ENCODE data around the gene GLB1L.
"Not testable (repeated sequence)": the region's sequence is repeated elsewhere in the genome, so short reads cannot be mapped to it uniquely, and the experiment has no call there.

Gene GLB1L

DNA sequence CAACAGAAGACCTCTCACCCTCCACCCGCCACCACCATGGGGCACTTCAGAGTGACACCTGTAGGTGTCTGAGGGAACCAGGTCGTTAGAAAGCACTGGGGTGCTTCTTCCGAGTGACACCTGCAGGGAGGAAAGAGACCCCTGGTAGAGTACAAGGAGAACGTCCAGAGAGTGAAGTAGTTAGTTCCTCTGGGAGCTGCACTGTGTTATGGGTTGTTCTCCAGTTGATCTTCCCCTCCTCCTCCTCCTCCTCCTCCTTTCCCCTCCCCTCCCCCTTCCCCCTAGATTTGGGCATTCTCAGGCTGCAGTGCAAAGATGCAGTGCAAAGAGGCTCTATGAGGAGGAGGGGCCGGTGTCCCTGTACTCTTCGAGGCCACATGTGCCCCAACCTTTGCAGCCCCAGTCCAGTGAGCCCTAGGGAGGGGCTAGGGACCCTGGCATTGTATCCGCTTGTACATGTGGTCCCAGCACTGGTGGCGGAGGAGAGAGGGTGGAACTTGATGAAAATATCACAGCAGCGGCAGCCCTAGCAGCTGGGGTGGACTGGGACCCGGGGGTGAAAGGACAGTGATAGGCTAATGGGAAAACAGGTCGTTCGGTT is 34.8 kb upstream of the GLB1L start:
- DNase-seq = no peak

- DNase-seq = peak; percentile 98
Observed at GRCh38 chr2:219279151-219279915, 34.1 kb upstream of the GLB1L start, which contains the start of gene DNAJB2. DNAJB2 (plus strand) TSS chr2:219279366; CDS start chr2:219279834, 468 bp downstream.

DNA sequence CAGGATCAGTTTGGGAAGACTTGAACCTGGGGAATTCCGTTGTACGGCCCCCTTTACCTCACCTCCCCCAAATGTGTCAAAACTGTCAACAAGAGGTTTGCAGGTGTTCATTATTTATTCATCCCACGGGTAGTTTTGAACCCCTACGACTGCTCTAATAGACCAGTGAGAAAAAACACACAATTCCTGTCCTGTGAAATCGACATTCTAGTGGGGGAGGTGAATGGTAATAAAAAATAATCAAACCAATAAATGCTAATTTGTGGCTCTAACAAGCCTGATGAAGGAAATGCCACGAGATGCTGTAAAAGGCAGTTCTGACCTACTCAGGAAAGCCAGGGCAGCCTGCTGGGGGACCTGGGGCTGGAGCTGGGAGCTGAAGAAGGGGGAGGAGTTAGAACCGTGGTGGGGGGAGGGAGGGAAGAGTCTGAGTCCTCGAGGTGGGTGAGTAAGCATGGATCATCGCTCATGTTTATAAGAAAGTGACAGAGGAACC is 33.5 kb upstream of the GLB1L start:
- no peak for DNase-seq

DNA sequence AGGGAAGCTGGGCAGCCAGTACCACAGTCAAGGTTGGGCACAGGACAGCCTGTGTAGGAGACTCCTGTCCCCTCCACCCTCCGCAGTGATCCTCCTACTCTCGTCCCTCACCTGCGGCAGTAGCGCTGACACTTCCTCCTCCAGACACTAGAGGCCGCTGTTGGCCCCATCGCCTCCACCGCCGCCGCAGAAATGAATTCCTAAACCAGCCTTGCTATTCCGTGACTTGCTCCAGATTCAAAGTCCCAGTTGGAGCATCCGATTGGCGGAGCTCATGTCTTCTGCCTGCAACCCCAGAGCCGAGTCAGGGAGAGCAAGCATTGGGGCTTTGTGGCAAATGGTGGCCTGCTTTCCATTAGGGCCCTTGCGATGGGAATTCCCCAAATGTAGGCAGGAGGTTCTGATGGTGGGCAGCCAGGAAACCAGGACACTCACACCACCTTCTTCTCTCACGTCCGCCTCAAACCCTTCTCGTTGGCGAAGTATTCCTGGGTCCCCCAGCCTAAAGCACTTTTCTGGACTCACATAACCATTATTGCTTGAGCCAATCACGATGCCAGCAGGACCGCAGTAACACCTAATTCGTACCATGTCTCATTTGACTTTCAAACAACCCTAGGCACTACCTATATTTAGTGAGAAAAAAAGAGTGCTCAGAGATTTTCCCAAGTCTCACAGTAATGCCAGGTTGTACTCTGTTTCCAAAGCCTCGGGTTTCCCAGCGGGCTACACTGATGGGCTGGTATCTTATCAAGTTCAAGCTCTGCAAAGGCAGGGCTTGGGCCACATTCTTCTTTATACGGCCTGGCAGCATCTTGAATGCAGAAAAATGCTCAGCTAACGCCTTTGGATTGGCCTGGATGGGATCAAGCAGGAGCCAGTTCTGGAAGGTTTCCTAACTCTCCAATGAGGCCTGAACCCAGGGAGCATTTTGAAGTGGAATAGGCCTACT is 32.7 kb upstream of the GLB1L start:
- DNase-seq = peak; percentile 69

DNA sequence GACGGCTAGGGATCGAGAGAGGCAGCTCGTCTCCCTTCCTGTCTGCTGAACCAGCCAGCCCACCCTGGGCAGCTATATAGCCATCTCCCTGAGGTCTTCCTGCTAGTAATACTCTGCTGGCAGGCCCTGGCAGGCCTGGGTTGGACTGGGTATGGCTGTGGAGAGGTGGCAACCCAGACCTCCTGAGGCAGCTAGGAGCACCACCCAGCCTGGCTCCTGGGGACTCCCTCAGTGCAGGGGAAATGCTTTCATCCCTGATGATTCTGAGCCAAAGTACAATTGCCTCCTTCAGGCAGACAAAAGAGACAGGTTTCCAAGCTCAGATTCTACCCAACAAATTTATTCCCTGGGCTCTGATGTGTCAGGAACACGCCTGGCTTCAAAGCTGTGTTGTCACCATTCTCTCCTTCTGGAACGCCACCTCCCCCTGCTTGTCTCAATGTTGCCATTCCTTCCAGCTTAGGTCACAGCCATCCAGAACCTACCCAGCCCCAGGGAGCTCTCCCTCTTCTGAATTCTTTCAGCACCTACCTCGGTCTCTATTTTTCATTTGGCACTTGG is 29.2 kb upstream of the GLB1L start:
- DNase-seq = no peak

DNA sequence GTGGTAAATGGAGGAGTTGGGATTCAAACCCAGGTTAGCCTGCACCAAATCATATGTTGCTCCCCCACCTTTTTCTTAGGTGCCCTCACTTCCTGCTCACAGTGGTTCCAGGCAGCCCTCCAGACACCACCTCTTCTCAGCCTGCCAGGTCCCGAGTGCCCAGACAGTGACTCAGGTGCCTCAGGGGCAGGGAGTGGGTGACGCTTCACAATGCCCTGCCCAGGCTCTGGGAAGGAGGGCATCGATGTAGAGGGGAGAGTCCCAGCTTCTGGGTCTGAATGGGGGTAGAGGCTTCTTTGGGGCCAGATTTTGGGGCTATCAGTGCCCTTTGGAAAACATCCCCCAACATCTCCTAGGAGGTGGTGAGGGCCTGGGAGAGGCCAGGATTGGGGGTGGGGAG is 28.7 kb upstream of the GLB1L start:
- no peak for DNase-seq

- DNase-seq = no peak
Observed at GRCh38 chr2:219272995-219273394, 27.8 kb upstream of the GLB1L start.

DNA sequence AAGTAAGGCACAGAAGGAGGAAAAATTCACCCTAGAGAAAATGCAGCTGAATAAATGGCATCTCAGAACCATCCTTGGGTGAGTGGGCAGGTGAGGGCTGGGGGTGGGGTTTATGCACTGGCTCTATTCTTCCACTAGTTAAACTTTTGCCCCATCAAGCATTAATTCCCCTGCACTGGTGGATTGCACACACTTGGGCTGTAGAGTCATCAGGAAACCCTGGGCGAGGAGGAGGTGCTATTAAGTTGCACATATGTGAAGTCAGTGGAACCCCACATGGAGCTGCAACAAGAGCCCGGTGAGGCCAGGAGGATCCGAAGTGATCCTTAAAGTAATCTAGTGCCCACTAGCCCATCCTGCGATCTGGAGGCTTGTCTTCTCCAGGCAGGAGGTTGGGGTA is 27.1 kb upstream of the GLB1L start:
- no peak for DNase-seq

- no peak for DNase-seq
Observed at GRCh38 chr2:219271021-219271420, 25.8 kb upstream of the GLB1L start.

GRCh38 chr2:219270055-219270372 is 24.8 kb upstream of the GLB1L start:
- no peak for DNase-seq

DNA sequence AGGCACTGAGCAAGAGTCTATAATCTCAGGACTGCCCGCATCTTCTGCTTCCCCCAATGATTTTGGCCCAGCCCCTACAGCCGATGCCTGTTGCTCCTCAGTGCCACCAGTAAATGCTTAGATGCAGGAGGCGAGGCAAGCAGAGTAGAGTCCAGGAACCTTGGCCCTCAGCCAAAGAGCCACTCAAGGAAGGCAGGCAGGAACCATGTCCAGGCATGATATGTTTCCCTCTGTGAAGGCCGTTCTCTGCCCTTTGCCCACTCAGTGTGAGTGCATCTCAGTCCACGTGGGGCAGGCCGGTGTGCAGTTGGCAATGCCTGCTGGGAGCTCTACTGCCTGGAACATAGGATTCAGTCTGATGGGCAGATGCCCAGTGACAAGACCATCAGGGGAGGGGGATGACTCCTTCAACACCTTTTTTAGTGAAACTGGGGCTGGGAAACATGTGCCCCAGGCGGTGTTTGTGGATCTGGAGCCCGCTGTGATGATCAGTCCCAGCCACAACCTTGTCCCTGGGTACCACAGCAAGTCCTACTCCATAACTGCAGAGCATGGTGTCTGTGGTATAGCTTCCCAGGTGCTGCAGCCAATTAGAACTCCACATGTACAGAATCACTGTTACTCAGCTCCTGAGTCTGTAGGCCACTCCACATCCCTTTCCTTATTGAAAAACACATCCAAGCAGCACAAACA is 24.3 kb upstream of the GLB1L start:
- DNase-seq = no peak

DNA sequence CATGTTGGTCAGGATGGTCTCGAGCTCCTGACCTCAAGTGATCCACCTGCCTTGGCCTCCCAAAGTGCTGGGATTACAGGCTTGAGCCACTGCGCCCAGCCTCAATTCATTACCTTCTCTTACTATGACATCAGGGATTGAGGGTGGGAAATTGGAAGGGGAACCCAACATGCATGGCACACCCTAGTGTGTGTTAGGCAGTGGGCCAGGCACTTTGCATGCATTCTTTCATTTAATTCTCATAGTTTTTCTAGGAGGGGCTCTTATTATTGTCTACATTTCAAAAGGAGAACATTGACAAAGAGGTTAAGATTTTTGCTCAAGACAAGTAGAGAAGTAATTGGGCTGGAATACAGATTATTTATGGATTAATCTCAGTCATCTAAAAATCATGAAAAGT is 23.1 kb upstream of the GLB1L start:
- DNase-seq = no peak

- no peak for DNase-seq
Observed at GRCh38 chr2:219266886-219267285, 21.6 kb upstream of the GLB1L start.

GRCh38 chr2:219266232-219266631 is 21.0 kb upstream of the GLB1L start:
- DNase-seq = no peak

GRCh38 chr2:219261024-219261855 is 16.0 kb upstream of the GLB1L start:
- DNase-seq = no peak

DNA sequence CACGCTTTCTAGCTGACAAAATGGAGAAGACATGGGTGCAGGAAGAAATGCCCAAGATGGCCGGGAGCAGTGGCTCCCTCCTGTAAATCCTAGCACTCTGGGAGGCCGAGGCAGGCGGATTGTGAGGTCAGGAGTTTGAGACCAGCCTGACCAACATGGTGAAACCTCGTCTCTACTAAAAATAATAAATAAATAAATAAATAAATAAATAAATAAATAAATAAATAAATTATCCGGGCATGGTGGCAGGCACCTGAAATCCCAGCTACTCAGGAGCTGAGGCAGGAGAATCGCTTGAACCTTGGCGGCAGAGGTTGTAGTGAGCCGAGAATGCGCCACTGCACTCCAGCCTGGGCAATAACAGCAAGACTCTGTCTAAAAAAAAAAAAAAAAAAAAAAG is 13.7 kb upstream of the GLB1L start:
- not testable (repeated sequence) for DNase-seq

GRCh38 chr2:219254590-219255201 is 9.5 kb upstream of the GLB1L start:
- no peak for DNase-seq

GRCh38 chr2:219253753-219254589 is 8.7 kb upstream of the GLB1L start, which contains the start of gene TUBA4A:
TUBA4A (minus strand) TSS chr2:219253918; CDS start chr2:219253858, 60 bp downstream.
- peak; percentile 89 for DNase-seq

- peak; percentile 31 for DNase-seq
Observed at GRCh38 chr2:219252900-219253752, 7.9 kb upstream of the GLB1L start, which contains the start of gene TUBA4B. TUBA4B (plus strand) TSS chr2:219253243; CDS start chr2:219253408, 165 bp downstream.

Measured in activated gamma-delta T cell treated with Interleukin-2 at 50 U/mL for 16 hours (primary cell).